ENCODE measurements around the gene CLSTN3.

Gene CLSTN3

DNA sequence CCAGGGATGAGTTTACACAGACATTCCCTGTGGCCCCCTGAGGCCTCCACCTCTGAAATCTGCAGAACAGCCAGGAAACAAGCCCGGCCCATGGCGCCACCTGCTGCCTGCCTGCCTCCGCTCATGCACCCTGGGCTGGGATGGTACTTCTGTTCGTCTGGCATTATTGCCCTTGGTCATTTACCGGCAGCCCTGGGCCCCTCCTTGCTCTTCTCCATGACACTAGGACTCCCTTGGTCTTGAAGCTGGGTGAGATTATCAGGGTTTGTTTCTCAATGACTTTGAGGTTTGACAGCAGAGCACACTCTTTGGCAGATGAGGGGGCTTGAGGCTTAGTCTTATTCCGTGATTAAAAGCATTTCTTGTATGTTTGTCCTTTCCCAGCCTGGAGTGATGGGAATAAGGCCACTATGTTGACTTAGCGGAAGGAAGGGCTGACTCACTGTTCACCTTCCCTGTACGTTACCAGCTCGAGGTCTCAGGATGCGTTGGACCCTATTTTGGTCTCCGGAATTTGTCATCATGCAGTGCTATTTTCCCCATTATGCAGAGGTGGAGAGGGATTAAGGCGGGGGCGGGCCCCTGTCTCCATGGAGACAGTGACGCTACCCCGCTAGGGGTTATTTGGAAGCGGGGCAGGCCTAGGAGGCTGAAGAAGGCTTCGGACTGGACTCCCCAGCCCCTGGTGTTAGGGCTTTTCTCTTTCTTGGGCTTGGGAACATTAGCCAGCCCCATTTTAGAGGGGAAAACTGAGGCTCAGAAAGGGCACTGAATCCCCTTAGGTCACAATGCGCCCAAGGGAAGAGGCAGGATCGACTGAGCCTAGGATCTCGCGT is 58.6 kb downstream of the CLSTN3 start:
- peak; percentile 71 for DNase-seq (ENCODE audit: low read depth)

GRCh38 chr12:7189398-7190267 is 59.5 kb downstream of the CLSTN3 start, which contains the start of gene PEX5:
TSS of gene PEX5 (plus strand) at chr12:7189686. CDS start at chr12:7190378, 692 bp downstream.
- peak; percentile 94 for DNase-seq (ENCODE audit: low read depth)

GRCh38 chr12:7190268-7191055 is 60.3 kb downstream of the CLSTN3 start:
- peak; percentile 6 for DNase-seq (ENCODE audit: low read depth)

- no peak for DNase-seq (ENCODE audit: low read depth)
These were observed 63.5 kb downstream of the CLSTN3 start for GRCh38 chr12:7193674-7194073.

DNA sequence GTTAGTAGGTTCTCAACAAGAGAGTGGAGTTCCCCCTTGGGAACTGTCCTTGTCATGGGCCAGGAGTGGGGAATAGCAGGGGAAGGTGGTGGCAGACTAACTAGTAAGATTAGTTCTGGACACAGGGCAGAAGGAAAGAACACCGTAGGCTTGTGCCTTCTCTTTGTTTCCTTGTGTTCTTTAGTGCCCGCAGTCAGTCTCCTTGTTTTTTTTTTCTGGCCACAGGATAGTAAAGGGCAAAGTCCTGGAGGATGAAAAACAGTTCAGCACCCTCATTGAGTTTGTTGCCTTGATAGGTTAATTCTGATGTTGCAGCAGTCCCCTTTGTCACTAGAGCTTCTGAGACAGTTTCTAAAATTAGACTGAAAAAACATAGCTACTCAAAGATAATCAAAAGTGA is 67.7 kb downstream of the CLSTN3 start:
- DNase-seq (ENCODE audit: low read depth), result no peak

- DNase-seq (ENCODE audit: low read depth), result no peak
These were observed 72.9 kb downstream of the CLSTN3 start for GRCh38 chr12:7203109-7203508.

DNA sequence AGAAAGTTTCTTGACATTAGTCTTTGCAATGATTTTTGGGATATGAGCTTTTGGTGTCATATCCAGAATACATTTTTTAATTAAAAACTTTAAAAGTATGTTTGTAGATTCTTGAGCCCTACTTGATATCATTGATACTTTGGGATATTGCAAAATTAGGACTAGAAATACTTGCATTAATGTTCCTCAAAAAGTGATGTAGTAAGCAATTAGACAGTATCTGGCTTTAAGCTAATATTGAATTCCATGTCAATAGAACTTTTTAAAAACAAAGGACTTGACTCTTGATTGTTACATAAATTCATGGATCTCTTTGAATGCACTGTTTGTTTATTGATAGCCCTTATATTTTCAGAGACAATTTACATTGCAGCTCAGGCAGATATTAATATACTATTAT is 74.9 kb downstream of the CLSTN3 start:
- DNase-seq (ENCODE audit: low read depth), result no peak

- DNase-seq (ENCODE audit: low read depth), result no peak
These were observed 76.5 kb downstream of the CLSTN3 start for GRCh38 chr12:7206691-7207090.

- DNase-seq (ENCODE audit: low read depth), result no peak
These were observed 77.9 kb downstream of the CLSTN3 start for GRCh38 chr12:7207866-7208625.
